ENCODE data around the gene EAF1. TPM values are rescaled to one million over a fixed set of nuclear protein-coding genes. Genes with fewer than 3 reads are reported as not detected.

The EAF1 gene
- total RNA-seq, 2 donors from 2014 or later: 29.1 to 33.1 TPM

DNA sequence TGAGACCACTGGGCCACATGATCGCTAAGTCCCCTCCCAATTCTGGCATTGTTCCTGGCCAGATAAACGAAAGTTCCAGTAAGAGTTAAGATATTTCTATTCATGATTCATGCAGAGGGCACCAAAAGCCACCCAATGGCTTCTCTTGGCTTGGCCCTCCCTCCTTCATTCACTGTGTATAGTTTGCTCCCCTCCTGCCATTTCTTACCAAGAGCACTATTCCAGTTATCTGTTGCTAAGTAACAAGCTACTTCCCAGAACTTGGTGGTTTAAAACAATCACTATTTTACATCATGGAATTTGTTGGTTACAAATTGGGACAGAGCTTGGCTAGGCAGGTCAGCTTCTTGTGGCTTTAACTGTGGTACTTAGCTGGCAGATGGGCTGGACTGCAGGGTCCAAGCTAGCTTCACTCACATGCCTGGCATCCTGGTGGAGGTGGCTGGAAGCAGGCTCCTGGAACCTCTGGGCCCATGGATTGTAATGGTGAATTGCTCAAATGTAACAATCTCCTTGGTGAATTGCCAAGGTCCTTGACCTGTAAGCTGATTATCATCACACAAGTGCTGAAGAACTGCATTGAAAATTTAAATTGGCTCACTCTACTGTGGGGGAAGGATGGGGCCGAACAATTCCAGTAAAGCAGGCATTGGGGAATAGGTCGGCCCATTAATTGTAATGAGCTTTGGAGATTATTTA lies 16.6 kb downstream of the EAF1 start:
- H3K27ac Mint-ChIP-seq: no peak overlapping the region
- H3K36me3 ChIP-seq (ENCODE audit: control insufficient read depth, insufficient read depth, low read length): peaks cover 45% of the 10 kb centered on the region
- no peak overlapping the region for H3K4me3 ChIP-seq (ENCODE audit: low read length)
- no peaks in the 10 kb centered on the region for H3K27me3 ChIP-seq (ENCODE audit: control insufficient read depth, insufficient read depth, low read length, poor library complexity, severe bottlenecking)
- H3K9me3 ChIP-seq (ENCODE audit: control insufficient read depth, low read length): no peaks in the 10 kb centered on the region
- H3K4me3 Mint-ChIP-seq: no peak overlapping the region
- H3K4me1 Mint-ChIP-seq: no peaks in the 10 kb centered on the region
- TF ChIP-seq, protein P1, sequence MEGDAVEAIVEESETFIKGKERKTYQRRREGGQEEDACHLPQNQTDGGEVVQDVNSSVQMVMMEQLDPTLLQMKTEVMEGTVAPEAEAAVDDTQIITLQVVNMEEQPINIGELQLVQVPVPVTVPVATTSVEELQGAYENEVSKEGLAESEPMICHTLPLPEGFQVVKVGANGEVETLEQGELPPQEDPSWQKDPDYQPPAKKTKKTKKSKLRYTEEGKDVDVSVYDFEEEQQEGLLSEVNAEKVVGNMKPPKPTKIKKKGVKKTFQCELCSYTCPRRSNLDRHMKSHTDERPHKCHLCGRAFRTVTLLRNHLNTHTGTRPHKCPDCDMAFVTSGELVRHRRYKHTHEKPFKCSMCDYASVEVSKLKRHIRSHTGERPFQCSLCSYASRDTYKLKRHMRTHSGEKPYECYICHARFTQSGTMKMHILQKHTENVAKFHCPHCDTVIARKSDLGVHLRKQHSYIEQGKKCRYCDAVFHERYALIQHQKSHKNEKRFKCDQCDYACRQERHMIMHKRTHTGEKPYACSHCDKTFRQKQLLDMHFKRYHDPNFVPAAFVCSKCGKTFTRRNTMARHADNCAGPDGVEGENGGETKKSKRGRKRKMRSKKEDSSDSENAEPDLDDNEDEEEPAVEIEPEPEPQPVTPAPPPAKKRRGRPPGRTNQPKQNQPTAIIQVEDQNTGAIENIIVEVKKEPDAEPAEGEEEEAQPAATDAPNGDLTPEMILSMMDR (conservative IDR thresholded peaks at IDR 0.05): no peak
- H3K9ac ChIP-seq (ENCODE audit: extremely low read depth, low read length, poor library complexity, severe bottlenecking): no peak overlapping the region
- H3K36me3 Mint-ChIP-seq (ENCODE audit: low read depth): peaks cover 39% of the 10 kb centered on the region
- H3K27me3 Mint-ChIP-seq (ENCODE audit: insufficient read depth): no peaks in the 10 kb centered on the region
- no peak for DNase-seq
- H3K9me3 Mint-ChIP-seq: no peaks in the 10 kb centered on the region
- no peak overlapping the region for H3K27ac ChIP-seq (ENCODE audit: low read depth, low read length)
- no peaks in the 10 kb centered on the region for H3K4me1 ChIP-seq (ENCODE audit: control insufficient read depth, insufficient read depth, low read length)
- 92 to 98% methylated on average over 4 of the region's 4 CpGs for WGBS, 2 experiments (ENCODE audit: insufficient coverage in 1 of 2, insufficient read length in 1 of 2)

- Histone ChIP-seq H3K9ac (ENCODE audit: extremely low read depth, low read length, poor library complexity, severe bottlenecking) (no peak overlapping the region), H3K27me3 (ENCODE audit: control insufficient read depth, insufficient read depth, low read length, poor library complexity, severe bottlenecking) (no peaks in the 10 kb centered on the region), H3K27ac (ENCODE audit: low read depth, low read length) (no peak overlapping the region), H3K4me1 (ENCODE audit: control insufficient read depth, insufficient read depth, low read length) (no peaks in the 10 kb centered on the region), H3K9me3 (ENCODE audit: control insufficient read depth, low read length) (no peaks in the 10 kb centered on the region), H3K4me3 (ENCODE audit: low read length) (no peak overlapping the region), H3K36me3 (ENCODE audit: control insufficient read depth, insufficient read depth, low read length) (no peaks in the 10 kb centered on the region)
- WGBS, 2 experiments (ENCODE audit: insufficient coverage in 1 of 2, insufficient read length in 1 of 2): 84% methylated on average over 3 of the region's 3 CpGs; no CpG with 5 or more reads in 1 of the 2 experiments
- Mint-ChIP-seq H3K4me1 (no peaks in the 10 kb centered on the region), H3K36me3 (ENCODE audit: low read depth) (peaks cover 9% of the 10 kb centered on the region), H3K9me3 (no peaks in the 10 kb centered on the region), H3K4me3 (no peak overlapping the region), H3K27me3 (ENCODE audit: insufficient read depth) (no peaks in the 10 kb centered on the region), H3K27ac (no peak overlapping the region)
- TF ChIP-seq, protein P1 (conservative IDR thresholded peaks at IDR 0.05): no peak
- no peak for DNase-seq
These were observed 22.3 kb downstream of the EAF1 start for GRCh38 chr3:15449489-15450224.

DNA sequence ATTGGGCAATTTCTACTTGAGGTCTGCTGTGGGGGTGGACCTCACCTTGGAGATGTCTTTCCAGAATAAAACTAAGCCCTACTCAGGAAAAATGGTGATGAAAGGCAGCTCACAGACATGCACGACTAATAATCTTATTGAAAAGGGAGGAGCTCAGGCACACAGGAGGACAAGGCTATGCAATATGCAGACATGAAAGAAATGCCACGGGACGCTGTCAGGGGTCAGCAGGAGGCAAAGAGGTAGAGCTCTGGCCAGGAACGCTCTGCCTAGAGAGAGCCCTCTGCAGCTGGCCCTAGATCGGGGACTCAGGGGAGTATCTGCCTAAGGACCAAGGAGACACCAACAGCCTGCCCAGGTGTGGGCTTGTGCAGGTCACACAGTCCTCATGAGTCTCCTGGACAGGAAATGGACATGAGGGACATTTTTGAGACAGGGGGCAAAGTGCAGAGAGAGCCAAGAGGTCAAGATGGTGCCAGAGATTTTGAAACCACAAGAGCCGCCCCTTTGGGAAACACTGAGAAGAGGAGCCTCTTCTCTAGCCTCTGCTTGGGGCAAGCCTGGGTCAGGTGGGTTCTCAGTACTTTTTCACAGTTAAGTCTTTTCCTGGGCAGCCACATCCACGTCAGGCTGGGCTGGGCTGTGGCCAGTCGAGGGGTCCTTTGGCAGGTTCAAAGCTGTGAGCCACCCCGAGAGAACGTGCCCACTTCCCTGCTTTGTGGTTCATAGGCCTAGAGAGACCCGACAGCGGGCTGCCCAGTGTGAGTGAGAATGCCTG lies 23.2 kb downstream of the EAF1 start:
- Mint-ChIP-seq H3K27ac (no peak overlapping the region), H3K4me1 (no peaks in the 10 kb centered on the region), H3K9me3 (no peaks in the 10 kb centered on the region), H3K4me3 (no peak overlapping the region), H3K27me3 (ENCODE audit: insufficient read depth) (no peaks in the 10 kb centered on the region), H3K36me3 (ENCODE audit: low read depth) (peaks cover 6% of the 10 kb centered on the region)
- TF ChIP-seq, protein P1 (conservative IDR thresholded peaks at IDR 0.05): no peak
- Histone ChIP-seq H3K27me3 (ENCODE audit: control insufficient read depth, insufficient read depth, low read length, poor library complexity, severe bottlenecking) (no peaks in the 10 kb centered on the region), H3K4me1 (ENCODE audit: control insufficient read depth, insufficient read depth, low read length) (no peaks in the 10 kb centered on the region), H3K4me3 (ENCODE audit: low read length) (no peak overlapping the region), H3K36me3 (ENCODE audit: control insufficient read depth, insufficient read depth, low read length) (no peaks in the 10 kb centered on the region), H3K9me3 (ENCODE audit: control insufficient read depth, low read length) (no peaks in the 10 kb centered on the region), H3K27ac (ENCODE audit: low read depth, low read length) (no peak overlapping the region), H3K9ac (ENCODE audit: extremely low read depth, low read length, poor library complexity, severe bottlenecking) (no peak overlapping the region)
- WGBS, 2 experiments (ENCODE audit: insufficient coverage in 1 of 2, insufficient read length in 1 of 2): 95 to 97% methylated on average over 12 of the region's 12 CpGs
- DNase-seq: peak; percentile 32
